Measurements from ENCODE around the gene TBC1D8.

DNA sequence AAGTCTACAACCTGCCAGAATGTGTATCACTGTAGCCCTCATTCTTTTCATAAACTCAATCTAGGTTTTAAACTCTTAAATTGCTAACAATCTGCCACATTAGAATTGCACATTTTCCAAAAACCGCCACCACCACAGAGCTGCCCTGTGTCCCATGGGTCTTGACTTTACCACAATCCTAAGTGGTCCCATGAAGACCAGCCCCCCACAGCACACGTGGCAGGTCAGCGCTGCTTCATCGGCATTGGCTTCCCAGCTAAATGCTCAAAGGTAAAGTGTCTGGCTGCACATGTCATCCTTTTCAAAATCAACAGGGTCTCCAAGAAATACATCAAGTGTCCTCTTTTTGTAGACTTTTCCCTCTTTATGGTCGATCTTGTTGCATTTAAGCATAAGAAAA is 2.4 kb downstream of the TBC1D8 start:
- TF ChIP-seq, protein P1, sequence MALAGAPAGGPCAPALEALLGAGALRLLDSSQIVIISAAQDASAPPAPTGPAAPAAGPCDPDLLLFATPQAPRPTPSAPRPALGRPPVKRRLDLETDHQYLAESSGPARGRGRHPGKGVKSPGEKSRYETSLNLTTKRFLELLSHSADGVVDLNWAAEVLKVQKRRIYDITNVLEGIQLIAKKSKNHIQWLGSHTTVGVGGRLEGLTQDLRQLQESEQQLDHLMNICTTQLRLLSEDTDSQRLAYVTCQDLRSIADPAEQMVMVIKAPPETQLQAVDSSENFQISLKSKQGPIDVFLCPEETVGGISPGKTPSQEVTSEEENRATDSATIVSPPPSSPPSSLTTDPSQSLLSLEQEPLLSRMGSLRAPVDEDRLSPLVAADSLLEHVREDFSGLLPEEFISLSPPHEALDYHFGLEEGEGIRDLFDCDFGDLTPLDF (CRISPR knock-in tag; IDR thresholded peaks at IDR 0.05) = no peak
- no peak for TF ChIP-seq RAD21 (CRISPR knock-in tag; conservative IDR thresholded peaks at IDR 0.05 in 1 of 2, IDR thresholded peaks at IDR 0.05 in 1 of 2)
- no peak for TF ChIP-seq CTCF (IDR thresholded peaks at IDR 0.05 in 2 of 3, conservative IDR thresholded peaks at IDR 0.05 in 1 of 3; ENCODE audit: insufficient read depth in 2 of 3, low read depth in 1 of 3, low read length in 3 of 3)
- no peak for TF ChIP-seq CBX1 (IDR thresholded peaks at IDR 0.05; ENCODE audit: low read depth)
- no peak for TF ChIP-seq PATZ1 (CRISPR knock-in tag; IDR thresholded peaks at IDR 0.05; ENCODE audit: borderline replicate concordance)
- TF ChIP-seq RNF2 (IDR thresholded peaks at IDR 0.05) = no peak
- no peak for TF ChIP-seq ELF1 (tag; IDR thresholded peaks at IDR 0.05)
- TF ChIP-seq POLR2AphosphoS5 (IDR thresholded peaks at IDR 0.05; ENCODE audit: control insufficient read depth, insufficient read depth, low read depth, low read length) = no peak
- no peak for TF ChIP-seq ILK (tag; IDR thresholded peaks at IDR 0.05; ENCODE audit: borderline replicate concordance, low read depth)
- TF ChIP-seq MXI1 (IDR thresholded peaks at IDR 0.05; ENCODE audit: low read depth, low read length) = no peak

All from K562 (cell line).